Stomach (tissue), 4 donors: ENCODE measurements around the gene PGLYRP2.

Experiments
- POLR2AphosphoS5 ChIP-seq, 3 donors: sonication (generic); formaldehyde crosslinking; IDR thresholded peaks; one replicate each; pipeline ENCODE4 v1.6.1; 2016; ENCODE audit warnings: antibody characterized with exemption in 3 of 3
- TF ChIP-seq, protein P1 (sequence below), 7 experiments: fragments of 450-650 bp in 4 of 7; fragments of 200-600 bp in 3 of 7; sonication (generic) in 3 of 7; IDR thresholded peaks; one replicate each; pipeline ENCODE4 v1.5.1; 2016 to 2019; ENCODE audit warnings: antibody characterized with exemption in 7 of 7, control low read depth in 2 of 7, mild to moderate bottlenecking in 1 of 7

DNA sequence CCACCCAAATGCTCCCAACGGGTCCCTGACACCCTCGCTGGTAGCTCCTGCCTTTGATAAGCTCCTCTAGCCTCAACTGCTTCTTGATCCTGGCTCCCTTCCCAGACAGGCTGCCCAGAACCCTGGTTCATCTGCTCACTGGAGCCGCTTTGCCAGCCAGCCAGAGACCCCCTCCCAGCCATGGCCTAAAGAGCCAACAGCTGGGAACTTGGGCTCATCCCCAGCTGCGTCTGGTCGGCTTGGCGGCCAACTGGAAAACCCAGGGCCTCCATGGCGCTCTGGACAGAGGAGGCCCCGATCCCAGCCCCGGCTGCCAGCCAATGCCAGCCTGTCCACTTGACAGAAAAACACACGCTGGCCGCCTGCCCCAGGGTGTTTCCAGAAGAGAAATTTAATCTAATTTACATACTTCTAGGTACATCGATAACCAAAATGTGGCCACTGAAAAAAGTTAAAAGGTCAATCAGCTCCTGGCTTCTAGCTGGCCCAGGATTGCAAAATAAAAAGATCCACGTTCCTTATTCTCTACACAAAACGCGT lies 57.5 kb downstream of the PGLYRP2 start:
- TF ChIP-seq, protein P1, sequence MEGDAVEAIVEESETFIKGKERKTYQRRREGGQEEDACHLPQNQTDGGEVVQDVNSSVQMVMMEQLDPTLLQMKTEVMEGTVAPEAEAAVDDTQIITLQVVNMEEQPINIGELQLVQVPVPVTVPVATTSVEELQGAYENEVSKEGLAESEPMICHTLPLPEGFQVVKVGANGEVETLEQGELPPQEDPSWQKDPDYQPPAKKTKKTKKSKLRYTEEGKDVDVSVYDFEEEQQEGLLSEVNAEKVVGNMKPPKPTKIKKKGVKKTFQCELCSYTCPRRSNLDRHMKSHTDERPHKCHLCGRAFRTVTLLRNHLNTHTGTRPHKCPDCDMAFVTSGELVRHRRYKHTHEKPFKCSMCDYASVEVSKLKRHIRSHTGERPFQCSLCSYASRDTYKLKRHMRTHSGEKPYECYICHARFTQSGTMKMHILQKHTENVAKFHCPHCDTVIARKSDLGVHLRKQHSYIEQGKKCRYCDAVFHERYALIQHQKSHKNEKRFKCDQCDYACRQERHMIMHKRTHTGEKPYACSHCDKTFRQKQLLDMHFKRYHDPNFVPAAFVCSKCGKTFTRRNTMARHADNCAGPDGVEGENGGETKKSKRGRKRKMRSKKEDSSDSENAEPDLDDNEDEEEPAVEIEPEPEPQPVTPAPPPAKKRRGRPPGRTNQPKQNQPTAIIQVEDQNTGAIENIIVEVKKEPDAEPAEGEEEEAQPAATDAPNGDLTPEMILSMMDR (IDR thresholded peaks at IDR 0.05): no peak
- TF ChIP-seq POLR2AphosphoS5 (IDR thresholded peaks at IDR 0.05): no peak
